Spleen (tissue), 11 donors: ENCODE data around the gene KRTAP25-1. TPM values are rescaled to one million over a fixed set of nuclear protein-coding genes. Genes with fewer than 3 reads are reported as not detected.

ENCODE experiments used
- DNase-seq: peaks from one replicate; pipeline ENCODE4 v3.0.0-alpha.2; 2020
- H3K27ac ChIP-seq, 8 donors: fragments of 200-600 bp; sonication (generic) in 7 of 8; 1 replicate in 4 of 8; 2 replicates in 4 of 8; pipeline versions ENCODE4 v1.5.0 to v1.8.0; 2016 to 2021; ENCODE audit warnings: inconsistent platforms in 4 of 8, mild to moderate bottlenecking in 4 of 8, moderate library complexity in 1 of 8
- H3K27me3 ChIP-seq, 7 donors: fragments of 200-600 bp; sonication (generic) in 6 of 7; replicated peaks in 1 of 7; 1 replicate in 4 of 7; 2 replicates in 3 of 7; pipeline versions ENCODE4 v1.5.0 to v1.8.0; 2016 to 2021; ENCODE audit warnings: inconsistent platforms in 3 of 7, mild to moderate bottlenecking in 1 of 7
- H3K36me3 ChIP-seq, 6 donors: fragments of 200-600 bp; sonication (generic) in 5 of 6; 1 replicate in 4 of 6; 2 replicates in 2 of 6; pipeline versions ENCODE4 v1.5.0 to v1.8.0; 2016 to 2021; ENCODE audit warnings: inconsistent platforms in 2 of 6
- H3K4me1 ChIP-seq, 6 donors: fragments of 200-600 bp; sonication (generic) in 5 of 6; 1 replicate in 3 of 6; 2 replicates in 3 of 6; pipeline versions ENCODE4 v1.5.0 to v1.8.0; 2016 to 2021; ENCODE audit warnings: inconsistent platforms in 3 of 6
- H3K4me3 ChIP-seq, 8 donors: fragments of 200-600 bp; sonication (generic) in 7 of 8; 1 replicate in 4 of 8; 2 replicates in 4 of 8; pipeline versions ENCODE4 v1.5.0 to v1.8.0; 2016 to 2021; ENCODE audit warnings: inconsistent platforms in 4 of 8, mild to moderate bottlenecking in 4 of 8, moderate library complexity in 2 of 8
- H3K9me3 ChIP-seq, 8 donors: fragments of 200-600 bp; sonication (generic) in 7 of 8; 1 replicate in 4 of 8; 2 replicates in 4 of 8; pipeline versions ENCODE4 v1.5.0 to v1.8.0; 2016 to 2021; ENCODE audit warnings: inconsistent platforms in 4 of 8
- CTCF ChIP-seq, 11 experiments: fragments of 200-600 bp in 7 of 11; fragments of 450-650 bp in 4 of 11; sonication (generic) in 4 of 11; IDR thresholded peaks in 8 of 11; conservative IDR thresholded peaks in 3 of 11; 1 replicate in 7 of 11; 2 replicates in 4 of 11; pipeline versions ENCODE4 v1.4.0 to v1.8.0; 2016 to 2021; ENCODE audit warnings: antibody characterized with exemption in 11 of 11, inconsistent platforms in 4 of 11, mild to moderate bottlenecking in 1 of 11
- POLR2A ChIP-seq, 3 donors: fragments of 450-650 bp; IDR thresholded peaks; one replicate each; pipeline ENCODE4 v1.5.1; 2017; ENCODE audit warnings: antibody characterized with exemption in 3 of 3, mild to moderate bottlenecking in 1 of 3
- POLR2AphosphoS5 ChIP-seq, 3 donors: sonication (generic); formaldehyde crosslinking; IDR thresholded peaks; one replicate each; pipeline ENCODE4 v1.5.1; 2017; ENCODE audit warnings: antibody characterized with exemption in 3 of 3
- WGBS, 5 donors: extraction: QIAGEN DNeasy Blood & Tissue Kit in 3 of 5; methylation state at CpG; one replicate each; pipeline versions ENCODE4 v1.1.5 to v1.1.7; 2013 to 2018; 5-methylcytosine and 5-hydroxymethylcytosine counted together
- intact Hi-C: fragments of 100-400 bp; cut with DNase I; formaldehyde crosslinking; loops from one replicate; pipeline ENCODE4 v1.15.0; 2023; ENCODE audit warnings: low total_unique reads
- polyA plus RNA-seq, 3 donors: library from polyadenylated mRNA; stranded (reverse); fragments of 200-250 nt; gene quantifications; one replicate each; pipeline ENCODE4 v1.2.1, GENCODE V29; 2013
- total RNA-seq, 7 donors: library from RNA; depleted of rRNA in 3 of 7; stranded (reverse); fragments of >200 nt in 3 of 7; fragmentation: NEBNext Ultra II Directional in 4 of 7; extraction: Animal tissue kit (Norgen Biotek cat#: 25700) in 4 of 7; gene quantifications; one replicate each; pipeline versions ENCODE4 v1.1.0 to v1.2.1, GENCODE V29; 2016 to 2021
- donor health status: healthy with polysubstance abuse.
- donor health status: DM: no; HTN: no; CAD: no; lungs with moderate emphysema.
- donor health status: DM: no; HTN: no; CAD: no.
- donor health status: Bipolar disorder and iron deficiency.
- donor health status: healthy.
- donor health status: DM: no; HTN: no; CAD: no.
- donor health status: DM: yes; HTN: yes; CAD: no.

KRTAP25-1 gene
- total and polyA plus RNA-seq, 10 donors = not detected

GRCh38 chr21:30257773-30258172, 31.5 kb downstream of the KRTAP25-1 start:
- Histone ChIP-seq H3K9me3 (no peaks in the 10 kb centered on the region), H3K36me3 (no peaks in the 10 kb centered on the region), H3K4me1 (no peaks in the 10 kb centered on the region), H3K27ac (no peak overlapping the region), H3K27me3 (no peaks in the 10 kb centered on the region), H3K4me3 (no peak overlapping the region)
- intact Hi-C loops = no loop called here
- no peak for TF ChIP-seq POLR2AphosphoS5 (IDR thresholded peaks at IDR 0.05)
- TF ChIP-seq CTCF (IDR thresholded peaks at IDR 0.05 in 8 of 11, conservative IDR thresholded peaks at IDR 0.05 in 3 of 11) = no peak
- no peak for TF ChIP-seq POLR2A (IDR thresholded peaks at IDR 0.05)
- DNase-seq = no peak
- WGBS, 5 donors = 62 to 79% (median 70%) methylated on average over 4 of the region's 4 CpGs

- H3K27ac ChIP-seq = no peak overlapping the region
- H3K36me3 ChIP-seq = no peaks in the 10 kb centered on the region
- intact Hi-C loops = no loop called here
- H3K4me3 ChIP-seq = no peak overlapping the region
- no peaks in the 10 kb centered on the region for H3K27me3 ChIP-seq
- WGBS, 5 donors = 86 to 98% (median 96%) methylated on average over 4 of the region's 4 CpGs
- DNase-seq = no peak
- H3K4me1 ChIP-seq = no peaks in the 10 kb centered on the region
- H3K9me3 ChIP-seq = peaks cover 0 to 5% (median 0%) of the 10 kb centered on the region in 8 donors
- TF ChIP-seq POLR2A (IDR thresholded peaks at IDR 0.05) (no peak), CTCF (IDR thresholded peaks at IDR 0.05 in 8 of 11, conservative IDR thresholded peaks at IDR 0.05 in 3 of 11) (no peak), POLR2AphosphoS5 (IDR thresholded peaks at IDR 0.05) (no peak)
Measured at GRCh38 chr21:30256100-30256499, 33.2 kb downstream of the KRTAP25-1 start.

GRCh38 chr21:30255679-30256078, 33.6 kb downstream of the KRTAP25-1 start:
- H3K4me3 ChIP-seq = no peak overlapping the region
- no peak overlapping the region for H3K27ac ChIP-seq
- DNase-seq = no peak
- WGBS, 5 donors = 33 to 87% (median 39%) methylated on average over 1 of the region's 1 CpG
- no peaks in the 10 kb centered on the region for H3K27me3 ChIP-seq
- peaks cover 0 to 5% (median 0%) of the 10 kb centered on the region in 8 donors for H3K9me3 ChIP-seq
- intact Hi-C loops = no loop called here
- H3K36me3 ChIP-seq = no peaks in the 10 kb centered on the region
- TF ChIP-seq POLR2AphosphoS5 (IDR thresholded peaks at IDR 0.05) (no peak), POLR2A (IDR thresholded peaks at IDR 0.05) (no peak), CTCF (IDR thresholded peaks at IDR 0.05 in 8 of 11, conservative IDR thresholded peaks at IDR 0.05 in 3 of 11) (no peak)
- no peaks in the 10 kb centered on the region for H3K4me1 ChIP-seq

- TF ChIP-seq POLR2AphosphoS5 (IDR thresholded peaks at IDR 0.05) (no peak), CTCF (IDR thresholded peaks at IDR 0.05 in 8 of 11, conservative IDR thresholded peaks at IDR 0.05 in 3 of 11) (no peak), POLR2A (IDR thresholded peaks at IDR 0.05) (no peak)
- Histone ChIP-seq H3K4me1 (no peaks in the 10 kb centered on the region), H3K27ac (no peak overlapping the region), H3K4me3 (no peak overlapping the region), H3K36me3 (no peaks in the 10 kb centered on the region), H3K27me3 (no peaks in the 10 kb centered on the region), H3K9me3 (peaks cover 0 to 6% (median 0%) of the 10 kb centered on the region in 8 donors)
- WGBS, 5 donors = 71 to 86% (median 80%) methylated on average over 1 of the region's 1 CpG
- no peak for DNase-seq
- intact Hi-C loops = no loop called here
Measured at GRCh38 chr21:30251781-30252180, 37.5 kb downstream of the KRTAP25-1 start.
